C1 segment of cervical spinal cord (tissue), 14 donors: ENCODE measurements around the gene PRLH.
A peak's percentile ranks its signal among the peaks of the same experiment; 100 is the strongest.

ENCODE experiments used
- DNase-seq, 14 donors: peaks; one replicate each; lab custom pipeline; 2025; lab: John Stamatoyannopoulos, UW

PRLH gene, protein sequence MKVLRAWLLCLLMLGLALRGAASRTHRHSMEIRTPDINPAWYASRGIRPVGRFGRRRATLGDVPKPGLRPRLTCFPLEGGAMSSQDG

DNA sequence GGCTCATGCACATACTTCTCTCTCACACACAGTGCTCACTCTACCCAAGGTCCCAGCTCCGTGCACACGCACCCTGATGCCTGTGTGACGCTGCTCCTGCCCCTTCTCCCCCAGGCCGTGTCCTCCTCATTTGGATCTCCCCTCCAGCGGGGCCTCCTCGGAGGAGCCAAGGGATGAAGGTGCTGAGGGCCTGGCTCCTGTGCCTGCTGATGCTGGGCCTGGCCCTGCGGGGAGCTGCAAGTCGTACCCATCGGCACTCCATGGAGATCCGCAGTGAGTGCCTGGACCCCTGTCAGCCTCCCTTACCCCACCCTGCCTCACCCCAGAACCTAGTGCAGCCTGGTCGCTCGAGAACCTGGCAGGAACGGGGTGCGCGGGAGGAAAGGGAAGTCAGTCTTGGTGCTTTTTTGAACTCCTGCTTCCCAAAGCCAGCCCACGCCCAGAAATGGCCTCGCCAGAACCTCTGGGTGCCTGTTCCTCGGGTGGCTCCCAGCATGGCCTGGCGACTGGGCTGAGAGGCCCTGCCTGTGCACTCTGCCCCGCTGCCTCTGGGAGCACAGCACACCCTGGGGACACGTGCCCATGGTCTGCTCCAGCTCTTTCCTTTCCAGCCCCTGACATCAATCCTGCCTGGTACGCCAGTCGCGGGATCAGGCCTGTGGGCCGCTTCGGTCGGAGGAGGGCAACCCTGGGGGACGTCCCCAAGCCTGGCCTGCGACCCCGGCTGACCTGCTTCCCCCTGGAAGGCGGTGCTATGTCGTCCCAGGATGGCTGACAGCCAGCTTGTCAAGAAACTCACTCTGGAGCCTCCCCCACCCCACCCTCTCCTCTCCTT lies at the start of gene PRLH:
Gene PRLH (plus strand): TSS at position 174 of the 835 bp plus-strand sequence. CDS start 0 bp downstream, at position 174.
- DNase-seq, result no peak

DNA sequence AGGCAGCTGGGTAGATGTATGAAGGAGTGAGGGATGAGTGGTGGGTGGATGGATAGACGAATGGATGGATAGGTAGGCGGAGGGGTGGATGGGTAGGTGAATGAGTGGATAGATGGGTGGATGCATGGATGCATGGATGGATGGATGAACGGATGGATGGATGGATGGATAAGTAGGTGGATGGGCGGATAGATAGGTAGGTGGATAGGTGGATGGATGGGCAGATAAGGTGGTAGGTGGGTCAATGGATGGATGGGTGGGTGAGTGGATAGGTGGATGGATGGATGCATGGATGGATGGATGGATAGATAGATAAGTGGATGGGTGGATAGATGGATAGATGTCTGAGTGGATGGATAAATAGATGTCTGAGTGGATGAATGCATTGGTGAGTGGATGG lies 49.2 kb upstream of the PRLH start:
- DNase-seq, result no peak

DNA sequence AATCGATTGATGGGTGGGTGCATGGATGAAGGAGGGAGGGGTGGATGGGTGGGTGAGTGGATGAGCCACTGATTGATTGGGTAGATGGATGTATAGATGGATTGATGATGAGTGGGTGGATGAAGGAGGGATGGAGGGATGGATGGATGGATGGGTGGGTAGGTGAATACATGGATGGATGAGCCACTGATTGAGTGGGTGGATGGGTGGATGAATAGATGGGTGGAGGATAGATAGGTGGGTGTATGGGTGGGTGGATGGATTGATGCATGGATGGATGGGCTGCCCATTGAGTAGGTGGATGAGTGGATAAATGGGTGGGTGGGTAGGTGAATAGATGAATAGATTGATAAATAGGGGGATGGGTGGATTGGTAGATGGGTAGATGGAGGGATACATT lies 48.4 kb upstream of the PRLH start:
- no peak for DNase-seq

DNA sequence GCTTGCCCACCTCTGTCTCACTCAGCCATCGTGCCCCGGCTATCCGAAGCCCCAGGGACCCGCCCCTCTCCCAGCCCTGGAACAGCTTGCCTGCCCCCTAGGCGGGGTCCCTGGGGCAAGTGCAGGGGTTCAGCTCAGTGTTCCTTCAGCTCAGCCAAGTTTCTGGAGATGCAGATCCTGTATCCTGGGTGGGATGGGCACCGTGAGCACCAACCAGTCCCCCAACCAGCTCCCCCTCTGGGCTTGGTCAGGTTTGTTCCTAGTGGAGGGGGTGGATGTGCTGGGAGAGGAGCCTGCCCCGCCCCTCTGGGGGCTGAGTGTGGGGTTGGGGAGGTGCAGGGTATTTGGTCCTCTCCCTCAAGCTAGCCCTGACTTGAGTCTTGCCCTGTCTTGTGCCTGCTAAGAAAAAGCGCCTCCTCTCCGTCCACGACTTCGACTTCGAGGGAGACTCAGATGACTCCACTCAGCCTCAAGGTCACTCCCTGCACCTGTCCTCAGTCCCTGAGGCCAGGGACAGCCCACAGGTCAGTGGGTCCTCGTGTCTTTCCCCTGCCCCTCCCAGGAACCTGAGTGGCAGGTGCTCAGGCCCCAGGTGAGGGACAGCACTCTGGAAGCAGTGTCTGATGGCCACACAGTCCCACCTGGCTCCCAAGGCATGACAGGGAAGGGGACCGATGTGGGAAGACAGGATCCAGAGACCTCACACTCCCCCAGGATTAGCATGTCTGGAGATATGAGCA lies 46.7 kb upstream of the PRLH start:
- DNase-seq, result no peak

DNA sequence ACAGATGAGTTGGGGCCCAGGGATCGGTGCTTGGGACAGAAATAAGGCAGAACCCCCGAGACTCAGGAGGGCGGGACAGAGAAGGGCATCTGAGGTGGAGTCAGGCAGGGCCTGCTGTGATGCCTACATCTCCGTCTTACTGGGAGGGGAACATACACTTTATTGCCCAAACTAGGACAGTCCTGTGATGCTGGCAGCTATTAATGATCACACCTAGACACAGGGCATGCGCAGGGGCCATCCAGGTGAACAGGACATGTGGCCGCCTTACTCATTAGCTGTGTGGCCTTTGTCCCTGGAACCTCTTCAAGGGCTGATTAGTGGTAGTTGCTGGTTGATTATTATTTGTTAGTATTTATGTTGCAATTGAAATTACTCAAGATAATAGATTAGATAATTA lies 46.1 kb upstream of the PRLH start:
- no peak for DNase-seq

DNA sequence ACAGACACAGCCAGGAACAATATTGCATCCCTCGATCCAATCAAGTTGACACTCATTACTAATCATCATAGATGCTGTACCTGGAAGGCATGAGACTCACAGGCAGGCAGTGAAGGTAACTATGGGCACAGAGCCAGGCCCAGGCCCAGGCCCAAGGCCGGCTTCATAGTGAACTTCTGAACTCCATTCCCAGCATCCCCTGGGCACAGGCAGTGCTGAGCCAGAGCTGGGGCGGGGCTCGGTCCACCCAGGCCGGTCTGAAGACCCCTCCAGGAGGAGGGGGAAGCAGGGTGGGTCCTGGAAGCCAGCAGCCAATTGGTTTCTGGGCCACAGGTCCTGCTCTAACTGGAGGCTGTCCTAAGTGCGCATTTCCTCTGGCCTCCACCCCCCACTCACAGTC lies 41.7 kb upstream of the PRLH start:
- no peak for DNase-seq

DNA sequence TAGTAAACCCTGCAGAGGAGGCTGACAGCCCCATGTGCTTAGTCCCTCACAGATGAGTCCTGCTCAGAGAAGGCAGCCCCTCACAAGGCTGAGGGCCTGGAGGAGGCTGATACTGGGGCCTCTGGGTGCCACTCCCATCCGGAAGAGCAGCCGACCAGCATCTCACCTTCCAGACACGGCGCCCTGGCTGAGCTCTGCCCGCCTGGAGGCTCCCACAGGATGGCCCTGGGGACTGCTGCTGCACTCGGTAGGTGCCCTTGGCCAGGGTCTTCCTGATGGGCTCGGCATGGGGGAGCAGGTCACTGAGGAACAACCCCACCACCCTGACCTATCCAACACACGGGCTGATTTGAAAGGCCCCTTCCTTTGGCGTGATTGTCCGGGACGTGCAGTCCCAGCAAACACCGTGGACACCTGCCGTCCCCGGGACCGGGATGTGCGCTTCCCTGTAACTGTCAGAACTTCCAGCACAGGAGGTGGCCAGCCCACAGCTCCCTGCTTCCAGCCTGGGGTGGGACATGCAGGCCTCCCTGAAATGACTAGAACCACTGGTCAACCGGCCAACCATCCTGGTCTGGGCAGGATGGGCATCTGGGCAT lies 40.7 kb upstream of the PRLH start:
- no peak for DNase-seq

DNA sequence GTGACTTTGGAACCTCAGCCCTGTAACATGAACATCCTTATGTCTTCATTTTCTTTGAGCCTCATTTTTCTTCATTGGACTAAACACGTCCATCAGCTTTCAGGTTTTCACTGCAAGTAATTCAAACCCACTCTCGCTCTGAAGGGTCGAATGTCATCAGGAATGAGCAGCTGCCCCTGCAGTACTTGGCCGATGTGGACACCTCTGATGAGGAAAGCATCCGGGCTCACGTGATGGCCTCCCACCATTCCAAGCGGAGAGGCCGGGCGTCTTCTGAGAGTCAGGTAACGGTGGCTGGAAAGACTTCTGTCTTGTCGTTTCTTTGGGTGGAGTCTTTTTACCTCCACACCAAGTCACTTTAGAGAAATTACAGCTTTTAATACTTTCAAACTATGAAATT lies 39.1 kb upstream of the PRLH start:
- DNase-seq, result no peak

DNA sequence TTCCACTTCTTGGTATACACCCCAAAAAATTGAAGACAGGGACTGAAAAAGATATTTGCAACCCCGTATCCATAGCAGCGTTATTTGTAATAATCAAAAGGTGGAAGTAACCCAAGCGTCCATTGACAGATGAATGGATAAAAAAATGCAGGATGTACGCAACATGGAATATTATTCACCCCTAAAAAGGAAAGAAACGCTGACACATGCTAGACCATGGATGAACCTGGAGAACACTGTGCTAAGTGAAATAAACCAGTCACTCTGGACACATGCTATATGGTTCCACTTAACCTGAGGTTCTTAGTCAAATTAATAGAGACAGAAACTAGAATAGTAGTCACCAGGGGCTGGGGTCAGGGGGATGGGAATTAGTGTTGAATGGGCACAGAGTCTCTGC lies 38.6 kb upstream of the PRLH start:
- no peak for DNase-seq

DNA sequence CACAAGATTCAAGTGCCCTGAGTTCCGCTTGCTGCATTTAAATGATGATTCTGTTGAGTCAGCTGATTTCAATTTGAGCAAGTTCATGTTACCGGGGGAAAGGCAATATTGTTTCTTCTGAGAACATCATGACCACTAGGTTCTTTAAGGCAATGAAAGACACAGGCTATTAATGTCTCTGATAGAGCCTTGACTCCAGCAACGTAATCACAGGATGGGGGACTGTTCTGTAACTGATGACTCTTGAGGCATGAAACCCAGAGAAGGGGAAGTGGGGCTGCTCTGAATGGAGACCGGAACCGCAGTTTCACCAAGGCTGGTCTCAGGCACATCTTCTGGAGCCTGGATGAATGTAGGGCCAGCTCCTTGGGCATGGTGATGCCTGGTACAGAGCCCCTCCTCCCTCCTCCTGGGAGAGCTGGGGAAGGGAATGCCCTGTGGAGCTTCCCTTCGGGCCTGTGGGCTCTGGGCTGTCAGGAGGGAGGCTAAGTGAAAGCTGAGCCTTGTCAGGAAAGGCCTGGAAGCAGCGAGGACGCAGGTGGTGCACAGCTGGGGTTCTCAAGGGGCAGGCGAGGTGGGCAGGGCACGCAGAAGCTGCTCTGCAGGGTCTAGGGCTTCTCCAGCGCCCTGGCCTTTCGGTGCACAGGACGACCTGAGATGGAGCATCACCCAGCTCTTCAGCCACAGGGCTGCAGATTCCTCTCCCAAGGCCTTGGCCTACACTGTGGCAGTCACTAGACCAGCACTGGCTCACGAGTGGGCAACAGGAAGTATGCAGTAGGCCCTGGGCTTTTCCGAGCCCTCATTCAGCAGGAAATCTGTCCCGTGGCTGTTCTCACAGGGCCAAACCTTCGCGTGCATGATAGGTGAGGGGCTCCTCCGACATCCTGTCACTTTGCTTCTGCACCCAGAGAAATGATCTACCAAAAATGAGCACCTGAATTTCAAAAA lies 36.6 kb upstream of the PRLH start:
- peak in 5 of 14 donors; percentile 4 to 47 (median 21) for DNase-seq

DNA sequence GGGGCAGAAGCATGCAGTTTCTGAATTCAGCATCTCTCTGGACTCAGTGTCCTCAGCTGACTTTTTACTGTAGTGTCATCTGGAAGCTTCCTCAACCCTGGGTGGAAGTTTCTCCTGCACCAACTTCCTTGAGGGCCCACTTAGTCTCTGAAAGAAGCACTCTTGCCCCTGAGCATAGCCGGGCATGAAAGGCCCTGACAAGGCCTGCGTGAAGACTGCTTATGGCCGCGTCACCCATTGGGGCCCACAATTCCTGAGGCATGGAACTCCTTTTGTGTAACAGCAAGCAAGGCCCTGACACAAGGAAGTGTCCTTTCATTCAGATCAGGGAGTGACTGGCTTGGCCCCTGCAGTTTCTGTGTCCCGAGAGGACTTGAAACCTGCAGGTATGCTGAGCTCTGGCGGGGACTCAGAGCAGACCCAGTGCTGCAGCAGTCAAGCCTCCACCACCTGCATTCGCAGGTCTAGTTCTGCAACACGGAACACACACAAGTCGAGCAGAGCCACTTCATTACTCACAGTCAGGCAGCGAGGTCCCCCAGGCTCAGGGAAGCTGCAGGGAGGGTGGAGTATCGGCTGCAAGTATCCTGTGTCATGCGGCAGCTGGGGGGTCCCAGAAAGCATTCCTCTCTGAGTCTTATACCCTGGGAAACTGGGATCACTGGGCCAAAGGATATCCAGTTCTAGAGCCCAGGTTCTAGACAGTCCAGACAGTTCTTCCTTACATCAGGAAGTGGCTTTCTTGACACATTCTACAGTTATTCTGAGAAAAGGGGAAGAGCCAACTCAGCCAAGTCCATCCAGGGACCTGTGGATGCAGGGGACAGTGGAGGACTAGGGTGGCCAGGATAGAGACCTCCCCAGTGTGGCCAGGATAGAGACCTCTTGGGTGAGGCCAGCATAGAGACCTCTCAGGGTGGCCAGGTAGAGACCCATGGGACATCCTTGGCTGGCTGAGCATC lies 35.6 kb upstream of the PRLH start:
- DNase-seq, result no peak

DNA sequence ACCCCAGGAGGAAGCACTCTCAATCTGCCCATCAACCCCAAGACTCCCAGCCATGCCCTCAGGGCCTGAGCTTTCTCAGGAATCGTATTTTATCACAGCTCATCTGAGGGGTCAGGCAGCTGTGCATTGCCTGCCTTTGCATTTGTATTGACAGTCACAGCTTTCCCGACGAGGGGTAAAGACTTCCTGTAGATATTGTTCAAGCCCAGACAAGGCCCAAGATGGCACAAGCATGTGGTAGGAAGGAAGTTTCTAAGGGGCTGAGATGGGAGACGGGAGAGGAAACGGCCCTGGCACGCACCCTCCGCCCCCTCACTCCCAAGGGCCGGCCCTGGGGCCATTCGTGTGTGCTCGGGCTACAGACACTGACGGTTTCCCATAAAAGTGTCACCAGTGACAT lies 34.2 kb upstream of the PRLH start:
- no peak for DNase-seq

DNA sequence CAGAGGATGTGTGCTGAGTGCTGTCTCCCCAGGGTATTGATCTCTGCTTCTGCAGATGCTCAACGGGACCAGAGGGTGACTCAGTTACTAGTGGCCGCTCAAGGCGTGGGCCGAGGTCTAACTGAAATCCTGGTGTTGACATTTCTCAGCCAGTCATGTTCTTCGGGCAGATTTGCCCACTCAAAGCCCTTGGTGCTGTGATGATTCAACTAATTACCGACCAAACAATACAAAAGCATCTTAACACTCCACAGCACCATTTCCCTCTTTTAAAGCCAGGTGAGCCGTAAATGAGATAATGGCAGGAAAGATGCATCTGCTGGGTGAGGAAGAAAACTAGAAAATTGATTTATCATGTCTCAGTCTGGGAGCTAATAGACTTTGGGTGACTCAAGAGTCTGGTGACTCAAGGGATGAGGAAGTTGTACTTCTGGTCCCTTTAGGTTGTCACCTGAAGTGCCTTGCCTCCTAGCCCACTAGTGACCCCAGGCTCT lies 32.7 kb upstream of the PRLH start:
- no peak for DNase-seq

DNA sequence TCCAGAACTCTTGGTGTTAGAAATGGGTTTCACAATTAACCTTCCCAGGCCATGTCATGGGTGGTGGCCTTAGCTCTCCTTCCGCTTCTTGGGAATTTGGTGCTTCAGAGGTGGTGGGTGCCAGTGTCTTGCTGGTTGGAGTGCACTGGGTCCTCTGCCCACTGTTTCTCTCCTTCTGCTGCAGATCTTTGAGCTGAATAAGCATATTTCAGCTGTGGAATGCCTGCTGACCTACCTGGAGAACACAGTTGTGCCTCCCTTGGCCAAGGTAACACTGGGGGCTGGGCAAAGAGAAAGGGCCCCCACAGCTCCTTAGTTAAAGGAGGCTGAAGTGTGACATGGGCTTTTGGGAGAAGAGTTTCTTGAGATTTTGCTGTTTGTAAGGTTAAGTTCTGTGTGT lies 32.0 kb upstream of the PRLH start:
- DNase-seq, result no peak

DNA sequence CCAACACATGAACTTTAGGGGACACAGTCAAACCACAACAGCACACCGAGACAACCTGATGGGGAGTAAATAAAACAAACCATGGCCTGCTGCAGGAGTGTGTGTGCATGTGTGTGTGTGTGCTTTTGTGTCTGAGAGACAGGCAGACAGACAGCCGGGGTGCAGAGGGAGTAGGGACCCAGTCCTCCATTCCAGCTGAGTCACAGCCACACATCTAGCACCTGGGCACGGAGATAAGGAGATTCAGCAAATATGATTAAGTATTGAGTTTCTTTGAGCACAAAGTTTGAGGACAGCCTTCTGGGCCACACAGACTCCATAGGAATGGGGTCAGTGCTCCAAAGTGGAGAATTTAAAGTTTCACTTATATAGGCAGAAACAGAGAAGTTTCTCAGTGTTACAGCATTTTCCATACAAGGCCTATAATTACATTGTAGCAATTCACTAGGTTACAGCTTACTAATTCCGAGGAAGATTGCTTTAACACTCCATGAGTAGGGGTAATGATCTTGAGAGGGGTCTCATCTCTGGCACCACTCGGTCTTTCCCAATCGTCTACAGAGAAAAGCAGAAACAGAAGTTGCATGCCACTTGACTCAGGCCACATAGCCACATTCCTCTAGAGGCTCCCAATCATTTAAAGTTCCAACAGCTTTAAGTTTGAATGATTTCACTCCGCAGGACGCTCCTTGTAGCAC lies 30.8 kb upstream of the PRLH start:
- no peak for DNase-seq

DNA sequence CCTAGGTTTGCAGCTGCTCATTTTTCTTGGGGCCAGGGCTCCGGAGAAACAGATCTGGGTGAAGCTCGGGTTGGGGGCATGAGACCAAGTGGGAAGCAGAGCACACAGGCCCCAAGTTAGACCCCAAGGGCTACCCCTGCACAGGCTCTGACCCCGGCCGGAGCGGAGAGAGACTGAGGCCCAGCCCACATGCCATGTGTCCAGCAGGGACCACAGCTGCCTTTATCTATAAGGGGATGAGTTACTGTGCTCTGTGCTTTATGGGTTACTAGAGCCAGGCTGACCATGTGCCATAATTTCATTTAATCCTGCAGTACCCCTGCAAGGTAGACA lies 30.3 kb upstream of the PRLH start:
- no peak for DNase-seq

DNA sequence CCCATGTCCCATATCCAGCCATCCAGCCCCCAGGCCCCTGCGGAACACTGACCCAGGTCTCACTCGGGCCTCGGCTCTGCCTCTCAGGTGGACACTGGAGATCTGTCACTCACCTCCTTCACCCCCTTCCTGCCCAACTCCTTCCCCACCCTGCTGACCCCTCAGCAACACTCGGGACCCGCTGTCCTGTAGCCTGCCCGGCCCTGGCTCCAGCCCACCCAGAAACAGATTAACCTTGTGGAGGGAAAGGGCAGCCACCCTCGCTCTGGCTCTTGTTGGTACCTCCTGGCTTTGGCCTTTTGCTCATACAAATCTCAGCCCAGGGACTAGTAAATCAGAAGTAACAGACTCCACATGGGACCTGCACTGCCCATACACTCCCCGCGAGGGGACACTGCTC lies 29.8 kb upstream of the PRLH start:
- DNase-seq, result no peak

DNA sequence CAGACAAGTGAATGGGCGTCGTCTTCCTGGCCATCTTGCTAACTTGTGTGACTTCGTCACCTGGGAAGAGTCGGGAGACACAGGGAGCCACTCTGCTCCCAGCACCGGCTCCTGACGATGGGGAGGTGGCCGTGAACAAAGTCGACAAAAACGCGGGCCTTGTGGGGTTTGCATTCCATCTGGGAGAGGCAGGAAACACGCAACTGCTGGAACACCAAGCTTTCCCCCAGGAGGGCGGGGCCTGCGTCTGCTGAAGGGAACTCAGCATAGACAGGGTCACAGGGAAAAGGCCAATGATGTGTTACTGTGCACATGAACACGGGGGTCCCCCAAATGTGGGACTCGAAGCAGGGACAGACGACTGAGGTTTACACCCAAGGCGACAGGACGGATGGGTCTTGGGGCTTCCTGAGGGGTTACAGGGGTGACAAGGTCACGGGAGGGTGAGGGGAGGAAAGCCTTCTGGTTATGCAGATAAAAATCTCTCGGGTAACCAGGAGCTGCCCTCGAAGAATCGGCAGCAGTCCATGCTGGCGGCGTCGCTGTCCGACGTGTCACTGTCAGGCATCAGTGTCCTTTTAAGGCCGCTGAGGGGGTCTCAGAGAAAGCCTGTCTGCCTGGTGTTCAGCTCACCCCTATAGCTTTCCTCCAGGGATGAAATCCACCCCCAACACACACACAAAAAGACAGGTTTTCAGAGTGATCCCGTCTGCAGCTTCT lies 28.2 kb upstream of the PRLH start:
- no peak for DNase-seq

DNA sequence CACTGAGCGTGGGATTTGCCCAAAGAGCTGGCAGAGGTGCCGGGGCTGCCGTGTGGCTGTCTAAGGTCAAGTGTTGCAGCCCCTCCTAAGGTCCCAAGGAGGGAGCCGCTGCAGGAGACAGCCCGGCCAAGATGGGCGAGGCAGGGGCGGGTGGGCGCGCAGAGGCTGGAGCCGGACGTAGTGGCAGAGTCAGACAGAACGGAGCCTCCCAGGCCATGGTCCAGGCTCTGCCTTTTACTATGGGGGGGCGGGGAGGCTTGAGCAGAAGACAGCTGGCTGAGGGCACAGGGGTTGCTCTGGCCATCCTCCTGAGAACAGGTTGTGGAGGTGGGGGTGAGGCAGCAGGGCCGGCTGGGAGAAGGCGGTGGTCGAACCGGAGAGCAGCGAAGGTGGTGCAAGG lies 27.5 kb upstream of the PRLH start:
- DNase-seq, result no peak
